Thyroid gland (tissue), 4 donors: ENCODE data around the gene GPAM. TPM values are rescaled to one million over a fixed set of nuclear protein-coding genes. Genes with fewer than 3 reads are reported as not detected.

Experiments used
- DNase-seq, 2 donors: peaks; one replicate each; pipeline ENCODE4 v3.0.0-alpha.2; 2019
- H3K27ac ChIP-seq, 3 donors: fragments of 200-600 bp; sonication (generic); 1 replicate in 2 of 3; 2 replicates in 1 of 3; pipeline ENCODE4 v1.5.1; 2016 to 2019; ENCODE audit warnings: mild to moderate bottlenecking in 1 of 3, moderate library complexity in 1 of 3
- H3K27me3 ChIP-seq: fragments of 200-600 bp; sonication (generic); one replicate; pipeline ENCODE4 v1.5.1; 2019
- H3K36me3 ChIP-seq, 2 donors: fragments of 200-600 bp; sonication (generic); one replicate each; pipeline ENCODE4 v1.5.1; 2016 to 2019
- H3K4me1 ChIP-seq, 2 donors: fragments of 200-600 bp; sonication (generic); one replicate each; pipeline ENCODE4 v1.5.1; 2017 to 2019
- H3K4me3 ChIP-seq, 3 donors: fragments of 200-600 bp; sonication (generic); replicated peaks in 1 of 3; 1 replicate in 2 of 3; 2 replicates in 1 of 3; pipeline ENCODE4 v1.5.1; 2016; ENCODE audit warnings: mild to moderate bottlenecking in 1 of 3
- H3K9me3 ChIP-seq: fragments of 200-600 bp; sonication (generic); one replicate; pipeline ENCODE4 v1.5.1; 2017
- CTCF ChIP-seq, 6 experiments: fragments of 200-600 bp in 3 of 6; fragments of 450-650 bp in 3 of 6; sonication (generic) in 3 of 6; IDR thresholded peaks; one replicate each; pipeline ENCODE4 v1.5.1; 2016 to 2019; ENCODE audit warnings: antibody characterized with exemption in 6 of 6, mild to moderate bottlenecking in 2 of 6, inconsistent platforms in 1 of 6, moderate library complexity in 1 of 6
- POLR2A ChIP-seq, 2 donors: fragments of 450-650 bp; IDR thresholded peaks; one replicate each; pipeline ENCODE4 v1.6.1; 2017; ENCODE audit warnings: antibody characterized with exemption in 2 of 2, mild to moderate bottlenecking in 2 of 2, moderate library complexity in 1 of 2
- WGBS, 2 donors: methylation state at CpG; one replicate each; pipeline ENCODE4 v1.1.5; 2017; 5-methylcytosine and 5-hydroxymethylcytosine counted together
- intact Hi-C: fragments of 100-400 bp; cut with DNase I; formaldehyde crosslinking; loops from one replicate; pipeline ENCODE4 v1.15.1; 2023
- total RNA-seq, 4 donors: library from RNA; depleted of rRNA; stranded (reverse); fragments of >200 nt; gene quantifications; one replicate each; pipeline ENCODE4 v1.2.3, GENCODE V29; 2016

Gene GPAM
- total RNA-seq, 4 donors from 2014 or later = 29.2 to 58.0 (median 40.8) TPM

- TF ChIP-seq POLR2A (IDR thresholded peaks at IDR 0.05) (no peak), CTCF (IDR thresholded peaks at IDR 0.05) (no peak)
- DNase-seq = peak; percentile 9 to 10
- intact Hi-C loops = no loop called here
- WGBS, 2 donors = 27 to 29% methylated on average over 10 of the region's 10 CpGs
- H3K27me3 ChIP-seq = no peaks in the 10 kb centered on the region
- peak overlapping the region; percentile 14 to 72 (median 64) for H3K27ac ChIP-seq
- no peaks in the 10 kb centered on the region for H3K9me3 ChIP-seq
- H3K36me3 ChIP-seq = peaks cover 5 to 7% of the 10 kb centered on the region in 2 donors
- peaks cover 9 to 12% of the 10 kb centered on the region in 2 donors for H3K4me1 ChIP-seq
- H3K4me3 ChIP-seq = peak overlapping the region; percentile 59 to 92 (median 81)
Measured at GRCh38 chr10:112182784-112183328, 709 bp downstream of the GPAM start.

- WGBS, 2 donors = 50 to 63% methylated on average over 1 of the region's 1 CpG
- intact Hi-C loops = loop anchor here (10.0 kb wide), 1 partner anchor 138 kb away; no protein-coding TSS in a partner anchor
- H3K9me3 ChIP-seq = no peaks in the 10 kb centered on the region
- TF ChIP-seq POLR2A (IDR thresholded peaks at IDR 0.05) (no peak), CTCF (IDR thresholded peaks at IDR 0.05) (no peak)
- H3K4me1 ChIP-seq = peaks cover 0 to under 1% of the 10 kb centered on the region in 2 donors
- no peaks in the 10 kb centered on the region for H3K27me3 ChIP-seq
- H3K36me3 ChIP-seq = peaks cover 5 to 40% of the 10 kb centered on the region in 2 donors
- H3K4me3 ChIP-seq = no peak overlapping the region
- peak overlapping the region in 1 of 3 donors; percentile 15 for H3K27ac ChIP-seq
- DNase-seq = no peak
Measured at GRCh38 chr10:112177247-112177646, 6.3 kb downstream of the GPAM start.

GRCh38 chr10:112176543-112176942, 7.0 kb downstream of the GPAM start:
- DNase-seq = no peak
- WGBS, 2 donors = 90 to 96% methylated on average over 3 of the region's 3 CpGs
- H3K9me3 ChIP-seq = no peaks in the 10 kb centered on the region
- no peaks in the 10 kb centered on the region for H3K27me3 ChIP-seq
- H3K4me3 ChIP-seq = no peak overlapping the region
- no peak overlapping the region for H3K27ac ChIP-seq
- TF ChIP-seq POLR2A (IDR thresholded peaks at IDR 0.05) (no peak), CTCF (IDR thresholded peaks at IDR 0.05) (no peak)
- intact Hi-C loops = loop anchor here (10.0 kb wide), 1 partner anchor 138 kb away; no protein-coding TSS in a partner anchor
- peaks cover 5 to 43% of the 10 kb centered on the region in 2 donors for H3K36me3 ChIP-seq
- no peaks in the 10 kb centered on the region for H3K4me1 ChIP-seq

GRCh38 chr10:112175409-112175808, 8.2 kb downstream of the GPAM start:
- Histone ChIP-seq H3K27ac (no peak overlapping the region), H3K4me3 (no peak overlapping the region), H3K4me1 (no peaks in the 10 kb centered on the region), H3K9me3 (no peaks in the 10 kb centered on the region), H3K36me3 (peaks cover 10 to 48% of the 10 kb centered on the region in 2 donors), H3K27me3 (no peaks in the 10 kb centered on the region)
- intact Hi-C loops = loop anchor here (10.0 kb wide), 1 partner anchor 139 kb away; no protein-coding TSS in a partner anchor
- TF ChIP-seq CTCF (IDR thresholded peaks at IDR 0.05) (no peak), POLR2A (IDR thresholded peaks at IDR 0.05) (no peak)
- no peak for DNase-seq
- 95 to 96% methylated on average over 8 of the region's 8 CpGs for WGBS, 2 donors

GRCh38 chr10:112173206-112173605, 10.4 kb downstream of the GPAM start:
- Histone ChIP-seq H3K27ac (no peak overlapping the region), H3K4me3 (no peak overlapping the region), H3K27me3 (no peaks in the 10 kb centered on the region), H3K36me3 (peaks cover 16 to 60% of the 10 kb centered on the region in 2 donors), H3K9me3 (no peaks in the 10 kb centered on the region), H3K4me1 (no peaks in the 10 kb centered on the region)
- intact Hi-C loops = loop anchor here (10.0 kb wide), 1 partner anchor 142 kb away; no protein-coding TSS in a partner anchor
- TF ChIP-seq POLR2A (IDR thresholded peaks at IDR 0.05) (no peak), CTCF (IDR thresholded peaks at IDR 0.05) (no peak)
- 94 to 96% methylated on average over 4 of the region's 4 CpGs for WGBS, 2 donors
- no peak for DNase-seq
